HG03457 (cell line): ENCODE data around the gene PALM.
A peak's percentile ranks its signal among the peaks of the same experiment; 100 is the strongest.
"Not testable (repeated sequence)": the region's sequence is repeated elsewhere in the genome, so short reads cannot be mapped to it uniquely, and the experiment has no call there.

ENCODE experiments used
- ATAC-seq: cut with Tn5 transposase; IDR thresholded peaks from one replicate; pipeline ENCODE4 v1.9.1; 2021; ENCODE audit warnings: moderate number of reproducible peaks; ENCODE audit not compliant: unreplicated experiment

PALM gene, protein sequence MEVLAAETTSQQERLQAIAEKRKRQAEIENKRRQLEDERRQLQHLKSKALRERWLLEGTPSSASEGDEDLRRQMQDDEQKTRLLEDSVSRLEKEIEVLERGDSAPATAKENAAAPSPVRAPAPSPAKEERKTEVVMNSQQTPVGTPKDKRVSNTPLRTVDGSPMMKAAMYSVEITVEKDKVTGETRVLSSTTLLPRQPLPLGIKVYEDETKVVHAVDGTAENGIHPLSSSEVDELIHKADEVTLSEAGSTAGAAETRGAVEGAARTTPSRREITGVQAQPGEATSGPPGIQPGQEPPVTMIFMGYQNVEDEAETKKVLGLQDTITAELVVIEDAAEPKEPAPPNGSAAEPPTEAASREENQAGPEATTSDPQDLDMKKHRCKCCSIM

DNA sequence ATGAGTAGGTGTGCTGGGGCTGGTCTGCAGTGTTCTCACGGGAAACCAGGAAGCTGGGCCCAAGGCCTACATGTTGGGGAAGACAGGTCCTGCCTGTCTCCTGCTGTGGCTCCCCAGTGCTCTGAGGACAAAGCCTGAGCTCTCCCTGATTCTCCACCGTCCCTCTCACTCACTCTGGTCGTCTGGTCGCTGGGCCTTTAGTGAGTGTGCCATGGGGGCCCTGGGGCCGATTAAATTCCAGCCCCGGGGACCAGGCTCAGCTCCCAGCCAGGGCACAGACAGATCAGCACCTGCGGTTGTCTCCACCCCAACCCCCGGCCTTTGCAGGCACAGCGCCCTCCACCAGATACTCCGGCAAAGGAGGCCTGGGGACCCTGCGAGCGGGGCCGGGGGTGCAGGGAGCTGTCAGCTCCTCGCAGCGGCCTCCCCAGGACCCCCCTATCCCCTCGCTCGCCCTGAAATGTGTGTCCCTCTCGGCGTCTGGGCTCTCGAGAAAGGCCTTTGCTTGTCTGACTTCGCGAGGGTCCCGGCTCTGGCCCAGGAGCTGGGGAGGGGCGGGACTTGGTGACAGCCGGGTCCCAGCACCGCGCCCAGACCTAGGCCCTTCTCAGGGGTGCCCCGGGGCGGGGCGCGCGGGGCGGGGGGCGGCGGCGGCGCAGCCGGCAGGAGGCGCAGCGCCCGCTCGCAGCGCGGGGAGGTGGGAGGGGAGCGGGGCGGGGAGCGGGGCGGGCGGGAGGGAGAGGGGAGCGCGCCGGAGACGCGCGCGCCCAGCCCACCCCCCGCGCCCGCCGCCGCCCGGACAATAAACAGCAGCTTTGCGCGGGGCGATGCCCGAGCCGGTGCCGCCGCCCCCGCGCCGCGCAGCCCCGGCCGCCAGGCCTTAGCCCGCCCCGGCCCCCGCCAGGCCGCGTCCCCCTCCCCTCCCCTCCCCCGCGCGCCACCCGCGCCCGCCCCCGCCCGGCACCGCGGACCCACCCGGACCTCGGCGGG is at the start of gene PALM:
Gene PALM (plus strand): TSS at position 782 of the 990 bp plus-strand sequence. CDS start 212 bp downstream, outside the sequence.
- ATAC-seq, result no peak

DNA sequence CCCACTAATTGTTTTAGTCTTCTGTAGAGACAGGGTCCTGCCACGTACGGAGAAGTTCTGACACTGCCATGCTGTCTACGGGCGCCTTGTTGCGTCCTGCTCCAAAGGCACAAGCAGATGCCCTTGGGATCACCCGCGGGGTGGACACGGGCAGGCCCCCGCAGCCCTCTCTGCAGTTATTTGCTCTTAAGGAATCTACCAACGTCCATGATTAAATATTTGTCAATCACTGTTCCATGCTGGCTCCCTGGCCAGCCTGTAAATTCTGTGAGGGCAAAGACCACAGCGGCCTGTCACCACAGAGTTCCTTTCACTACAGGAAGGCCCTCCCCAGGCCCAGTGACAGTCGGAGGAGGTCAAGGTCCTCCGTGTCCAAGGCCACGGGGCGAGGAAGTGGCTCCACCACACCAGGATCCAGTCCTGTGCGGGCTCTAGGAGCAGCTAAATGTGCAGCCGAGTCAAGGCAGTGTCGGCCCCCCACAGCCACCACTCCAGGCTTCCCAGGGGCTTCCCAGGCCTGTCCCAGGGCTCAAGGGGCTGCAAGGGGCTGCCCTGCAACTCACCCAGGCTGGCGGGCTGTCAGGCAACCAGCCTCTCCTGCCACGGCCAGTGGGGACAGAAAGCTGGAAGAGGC is 47.8 kb upstream of the PALM start:
- ATAC-seq, result no peak

DNA sequence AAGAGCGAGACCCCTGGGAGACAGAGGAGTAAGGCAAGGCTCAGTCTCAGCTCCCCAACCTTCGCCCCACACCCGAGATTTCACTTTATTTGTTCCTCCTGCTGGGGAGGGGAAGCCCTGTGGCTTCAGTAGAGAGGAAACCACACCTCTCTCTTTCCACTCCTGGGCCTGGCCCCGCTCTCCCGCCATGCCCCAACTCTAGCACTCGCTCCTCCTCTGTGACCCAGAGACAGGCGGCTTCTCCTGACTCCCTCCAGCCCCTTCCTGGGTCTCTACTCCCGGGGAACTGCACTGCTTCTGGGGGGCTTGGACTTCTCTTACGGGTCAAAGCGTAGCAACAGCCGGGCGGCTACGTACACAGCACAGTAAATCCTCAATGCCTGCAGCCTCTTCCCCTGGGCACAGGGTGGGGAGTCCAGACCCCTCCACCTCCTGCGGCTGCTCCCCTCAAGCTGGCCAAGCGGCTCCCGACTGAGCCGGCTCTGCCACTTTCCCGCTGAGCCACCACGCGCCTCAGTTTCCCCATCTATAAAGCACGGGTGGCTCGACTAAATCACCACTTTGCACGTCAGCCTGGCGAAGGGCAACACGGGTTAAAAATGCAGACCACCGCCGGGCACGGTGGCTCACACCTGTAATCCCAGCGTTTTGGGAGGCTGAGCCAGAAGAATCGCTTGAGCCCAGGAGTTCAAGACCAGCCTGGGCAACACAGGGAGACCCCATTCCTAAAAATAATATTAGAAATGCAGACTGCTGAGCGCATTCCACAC is 47.1 kb upstream of the PALM start:
- ATAC-seq, result no peak

DNA sequence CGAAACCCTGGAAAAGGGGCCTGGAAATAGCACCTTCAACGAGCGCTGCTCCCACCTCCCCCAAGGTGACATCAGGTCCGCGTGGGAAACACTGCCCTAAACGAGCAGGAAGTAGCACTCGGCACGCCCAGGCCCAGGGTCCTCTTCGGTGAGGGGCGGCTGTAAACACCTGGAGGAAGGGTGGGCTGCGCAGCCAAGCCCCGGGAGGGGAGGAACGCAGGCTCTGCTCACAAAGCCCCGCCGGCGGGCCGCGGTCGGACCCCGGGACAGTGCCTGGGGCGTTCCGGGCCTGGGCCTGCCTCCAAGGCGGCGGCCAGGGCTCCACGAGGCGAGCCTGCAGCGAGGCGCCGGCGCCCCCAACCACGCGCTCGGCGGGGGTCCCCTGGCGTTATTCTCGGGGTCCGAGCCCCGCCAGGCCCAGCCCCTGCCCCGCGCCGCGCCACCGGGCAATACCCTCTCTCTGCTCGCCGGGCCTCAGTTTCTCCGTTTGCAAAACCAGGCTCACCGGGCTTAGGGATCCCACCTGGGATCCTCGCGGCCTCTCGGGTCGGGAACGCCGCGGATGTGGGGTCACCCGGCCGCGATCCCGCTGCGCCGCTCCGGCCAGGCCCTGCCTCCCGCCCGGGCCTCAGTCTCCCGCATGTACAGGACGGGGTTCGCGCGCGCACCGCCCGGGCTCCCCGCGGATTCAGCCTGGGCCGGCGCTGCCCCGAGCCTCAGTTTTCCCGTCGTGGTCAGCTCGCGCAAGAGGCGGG is 46.4 kb upstream of the PALM start:
- ATAC-seq, result no peak

DNA sequence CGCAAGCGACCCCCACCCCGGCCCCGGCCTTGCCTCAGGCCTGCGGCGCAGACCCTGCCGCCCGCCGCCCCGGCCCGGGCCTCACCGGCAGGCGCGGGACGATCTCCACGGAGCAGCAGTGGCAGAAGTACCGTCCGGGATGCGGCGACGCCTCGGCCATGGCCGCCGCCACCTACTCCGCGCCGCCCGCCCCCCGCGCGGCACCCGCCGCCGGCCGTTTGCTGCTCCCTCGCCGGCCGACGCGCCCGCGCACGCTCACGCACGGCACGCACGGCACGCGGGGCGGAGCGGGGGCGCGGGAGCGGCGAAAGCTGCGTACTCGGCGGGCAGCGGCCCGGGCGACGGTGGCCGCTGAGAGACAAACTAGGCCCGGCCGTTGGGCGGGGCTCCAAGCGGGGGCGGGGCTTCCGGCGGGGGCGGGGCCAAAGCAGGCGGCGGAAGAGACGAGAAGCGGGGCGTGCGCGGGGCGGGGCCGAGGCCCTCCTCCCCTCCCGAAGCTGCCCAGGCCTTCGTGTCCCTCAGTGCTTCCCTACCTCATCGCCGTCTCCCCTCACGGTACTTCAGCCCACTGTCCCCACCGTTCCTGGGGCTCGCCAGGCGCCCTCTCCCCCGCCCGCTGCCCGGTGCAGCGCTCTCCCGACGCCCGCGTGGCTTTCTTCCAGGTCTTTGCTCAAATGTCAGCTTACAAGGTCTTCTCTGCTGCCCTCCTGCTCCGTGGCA is 45.6 kb upstream of the PALM start, which contains the start of gene RNF126:
Gene RNF126 (minus strand): TSS at position 253 of the 720 bp plus-strand sequence. CDS start 93 bp downstream, at position 160.
- peak; percentile 47 for ATAC-seq

DNA sequence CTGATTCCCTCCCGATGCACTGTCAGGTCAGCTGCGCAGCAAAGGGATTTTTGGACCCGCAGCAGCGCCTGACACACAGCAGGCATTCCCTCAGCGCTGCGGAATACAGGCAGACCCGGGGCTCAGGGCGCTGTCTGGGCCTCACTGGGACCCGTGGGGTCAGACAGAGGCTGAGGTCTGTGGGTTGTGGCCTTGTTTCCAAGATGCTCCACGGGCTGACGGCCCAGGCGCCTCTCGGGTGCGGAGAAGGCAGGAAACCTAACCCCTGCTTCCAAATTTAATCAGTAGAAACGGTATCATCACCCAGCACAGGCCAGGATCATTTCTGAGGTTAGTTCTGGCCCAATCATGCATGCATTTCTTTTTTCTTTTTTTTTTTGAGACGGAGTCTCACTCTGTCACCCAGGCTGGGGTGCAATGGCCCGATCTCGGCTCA is 45.0 kb upstream of the PALM start:
- no peak for ATAC-seq

DNA sequence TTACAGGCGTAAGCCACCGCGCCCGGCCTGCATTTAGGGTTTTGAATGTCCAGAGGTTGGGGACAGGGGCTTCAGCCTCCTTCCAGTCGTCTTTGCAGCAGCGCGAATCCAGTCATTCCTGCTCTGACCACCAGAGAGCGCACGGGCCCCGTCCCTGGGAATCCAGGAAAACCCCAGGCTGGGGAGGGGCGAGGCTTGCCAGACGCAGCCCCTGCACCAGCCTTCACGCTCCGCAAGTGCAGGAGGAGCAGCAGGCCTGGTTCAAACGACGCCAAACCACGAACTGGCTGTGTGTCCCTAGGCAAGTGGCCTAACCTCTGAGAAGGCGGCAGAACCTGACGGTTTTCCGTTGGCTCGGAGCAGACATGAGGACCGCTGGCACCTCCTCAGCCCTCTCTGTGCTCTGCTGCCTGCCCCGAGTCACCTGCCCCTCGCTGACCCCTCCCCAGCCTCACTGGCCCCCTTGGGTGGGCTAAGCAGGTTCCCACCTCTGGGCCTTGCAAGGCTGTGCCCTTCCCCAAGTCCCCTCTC is 43.8 kb upstream of the PALM start:
- ATAC-seq, result no peak

DNA sequence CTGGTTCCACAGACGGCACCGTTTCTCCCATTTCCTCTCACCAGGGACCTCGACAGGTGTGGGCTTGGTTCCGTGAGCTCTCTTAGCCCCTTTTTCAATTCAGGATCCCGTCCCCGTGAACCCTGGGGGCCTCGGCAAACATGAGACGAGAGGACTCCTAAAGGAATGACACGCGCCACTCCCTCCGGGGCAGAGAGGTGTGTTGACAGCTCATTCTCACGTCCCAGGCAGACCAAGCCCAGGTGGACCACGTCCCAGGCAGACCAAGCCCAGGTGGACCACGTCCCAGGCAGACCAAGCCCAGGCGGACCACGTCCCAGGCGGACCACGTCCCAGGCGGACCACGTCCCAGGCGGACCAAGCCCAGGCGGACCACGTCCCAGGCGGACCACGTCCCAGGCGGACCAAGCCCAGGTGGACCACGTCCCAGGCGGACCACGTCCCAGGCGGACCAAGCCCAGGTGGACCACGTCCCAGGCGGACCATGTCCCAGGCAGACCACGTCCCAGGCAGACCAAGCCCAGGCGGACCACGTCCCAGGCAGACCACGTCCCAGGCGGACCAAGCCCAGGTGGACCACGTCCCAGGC is 41.7 kb upstream of the PALM start:
- not testable (repeated sequence) for ATAC-seq

DNA sequence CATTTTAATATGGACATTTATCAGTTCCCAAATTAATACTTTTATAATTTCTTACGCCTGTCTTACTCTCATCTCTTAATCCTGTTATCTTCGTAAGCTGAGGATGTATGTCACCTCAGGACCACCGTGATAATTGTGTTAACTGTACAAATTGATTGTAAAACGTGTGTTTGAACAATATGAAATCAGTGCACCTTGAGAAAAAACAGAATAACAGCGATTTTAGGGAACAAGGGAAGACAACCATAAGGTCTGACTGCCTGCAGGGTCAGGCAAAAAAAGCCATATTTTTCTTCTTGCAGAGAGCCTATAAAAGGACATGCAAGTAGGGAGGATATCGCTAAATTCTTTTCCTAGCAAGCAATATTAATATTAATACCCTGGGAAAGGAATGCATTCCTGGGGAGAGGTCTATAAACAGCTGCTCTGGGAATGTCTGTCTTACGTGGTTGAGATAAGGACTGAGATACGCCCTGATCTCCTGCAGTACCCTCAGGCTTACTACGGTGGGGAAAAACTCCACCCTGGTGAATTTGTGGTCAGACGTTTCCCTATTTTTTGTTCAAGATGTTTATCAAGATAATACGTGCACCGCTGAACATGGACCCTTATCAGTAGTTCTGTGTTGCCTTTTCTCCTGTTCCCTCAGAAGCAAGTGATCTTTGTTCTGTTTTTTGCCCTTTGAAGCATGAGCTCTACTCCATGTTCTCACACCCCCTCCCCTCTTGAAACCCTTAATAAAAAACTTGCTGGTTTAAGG is 39.9 kb upstream of the PALM start:
- ATAC-seq, result not testable (repeated sequence)

DNA sequence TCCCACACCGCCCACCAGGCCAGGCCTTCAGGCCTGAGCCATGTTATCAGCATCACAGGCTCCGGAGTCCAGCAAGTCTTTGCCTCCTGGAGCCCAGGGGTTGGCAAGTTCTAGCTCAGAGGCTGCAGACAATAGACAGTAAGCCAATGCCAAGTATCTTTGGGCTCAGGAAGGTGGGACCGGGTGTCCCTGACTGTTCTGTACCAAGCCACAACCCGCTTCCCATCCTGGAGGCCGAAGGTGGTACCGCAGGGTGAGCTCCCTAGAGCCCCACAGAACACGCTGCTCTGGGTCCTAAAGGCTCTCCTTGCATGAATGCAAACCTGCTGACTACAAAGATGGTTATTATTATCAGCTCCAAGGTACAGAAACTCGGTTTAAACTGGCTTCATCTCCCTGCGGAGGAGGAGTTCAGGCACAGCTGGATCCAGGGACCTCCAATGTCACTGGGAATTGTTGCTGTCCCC is 38.1 kb upstream of the PALM start:
- no peak for ATAC-seq

DNA sequence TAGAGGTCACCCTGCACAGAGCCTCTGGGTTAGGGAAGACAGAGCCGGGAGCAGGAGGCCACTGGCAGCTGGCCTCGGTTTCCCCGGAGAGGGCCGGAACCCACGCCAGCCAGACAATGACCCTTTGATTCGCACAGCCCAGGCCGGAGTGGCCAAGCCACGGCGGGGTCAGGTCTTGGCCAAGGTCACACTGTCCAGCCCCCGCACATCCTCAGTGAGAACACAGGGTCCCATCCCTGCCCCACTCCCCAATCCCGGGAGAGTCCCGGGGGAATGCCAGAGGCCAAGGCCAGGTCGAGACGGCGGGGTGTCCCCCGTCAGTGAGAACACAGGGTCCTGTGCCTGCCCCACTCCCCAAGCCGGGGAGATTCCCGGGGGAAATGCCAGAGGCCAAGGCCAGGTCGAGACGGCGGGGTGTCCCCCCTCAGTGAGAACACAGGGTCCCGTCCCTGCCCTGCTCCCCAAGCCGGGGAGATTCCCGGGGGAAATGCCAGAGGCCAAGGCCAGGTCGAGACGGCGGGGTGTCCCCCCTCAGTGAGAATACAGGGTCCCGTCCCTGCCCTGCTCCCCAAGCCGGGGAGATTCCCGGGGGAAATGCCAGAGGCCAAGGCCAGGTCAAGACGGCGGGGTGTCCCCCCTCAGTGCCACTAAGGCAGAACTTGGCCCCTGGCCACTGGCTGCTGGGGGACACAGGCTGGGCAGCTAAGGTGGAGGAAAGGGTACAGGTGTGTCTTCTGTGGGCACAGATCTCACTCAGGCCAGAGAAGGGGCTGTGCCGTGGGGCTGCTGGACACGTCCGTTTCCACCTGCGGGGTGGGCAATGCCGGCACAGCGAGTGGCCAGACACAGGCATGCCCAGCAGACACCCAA is 34.2 kb upstream of the PALM start:
- no peak for ATAC-seq

DNA sequence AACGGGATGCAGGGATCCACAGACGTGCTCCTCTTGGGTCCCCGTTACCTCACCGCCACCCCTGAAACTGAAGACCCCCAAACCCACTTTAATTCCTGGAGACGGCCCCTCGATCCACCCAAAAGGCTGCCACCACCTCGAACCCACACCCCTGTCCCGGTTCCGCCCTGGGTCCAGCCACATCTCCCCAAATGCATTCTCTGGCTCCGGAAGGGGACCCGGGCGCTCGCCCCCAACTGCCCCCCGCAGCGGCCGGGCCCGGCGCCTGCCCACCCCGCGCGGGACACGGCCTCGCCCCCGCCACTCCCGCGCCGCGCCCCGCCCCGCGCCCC is 32.8 kb upstream of the PALM start:
- ATAC-seq, result no peak

DNA sequence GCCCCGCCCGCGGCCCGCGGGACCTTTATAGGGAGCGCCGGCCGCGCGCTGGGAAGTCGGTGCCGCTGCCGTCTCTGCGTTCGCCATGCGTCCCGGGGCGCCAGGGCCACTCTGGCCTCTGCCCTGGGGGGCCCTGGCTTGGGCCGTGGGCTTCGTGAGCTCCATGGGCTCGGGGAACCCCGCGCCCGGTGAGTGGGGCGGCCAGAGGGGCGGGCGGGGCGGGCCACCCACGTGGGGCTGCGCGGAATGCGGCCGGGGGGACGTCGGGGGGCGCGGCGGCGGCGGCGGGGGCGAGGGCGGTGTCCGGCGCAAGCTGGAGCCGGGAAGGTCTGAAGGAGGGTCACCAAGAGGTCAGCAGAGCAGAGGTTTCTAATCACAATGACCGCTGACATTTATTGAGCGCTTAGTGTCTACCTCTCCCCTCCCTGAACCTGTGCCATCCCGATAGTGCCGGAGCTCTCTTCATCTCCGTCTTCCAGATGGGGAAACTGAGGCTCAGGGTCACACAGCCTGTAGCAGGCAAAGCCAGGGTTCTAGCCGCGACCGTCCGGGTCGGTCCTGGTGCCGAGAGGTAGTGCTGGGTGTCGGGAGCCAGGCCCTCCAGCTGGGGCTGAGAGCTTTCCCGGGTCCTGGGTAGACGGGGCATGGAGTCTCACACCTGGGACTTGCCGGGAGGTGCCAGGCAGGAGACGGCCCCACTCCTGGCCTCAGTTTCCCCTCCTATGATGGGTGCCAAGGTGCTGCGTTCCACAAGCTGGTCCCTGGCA is 32.2 kb upstream of the PALM start, which contains the start of gene FSTL3:
Gene FSTL3 (plus strand): TSS at position 54 of the 767 bp plus-strand sequence. CDS start 32 bp downstream, at position 86.
- ATAC-seq, result no peak

DNA sequence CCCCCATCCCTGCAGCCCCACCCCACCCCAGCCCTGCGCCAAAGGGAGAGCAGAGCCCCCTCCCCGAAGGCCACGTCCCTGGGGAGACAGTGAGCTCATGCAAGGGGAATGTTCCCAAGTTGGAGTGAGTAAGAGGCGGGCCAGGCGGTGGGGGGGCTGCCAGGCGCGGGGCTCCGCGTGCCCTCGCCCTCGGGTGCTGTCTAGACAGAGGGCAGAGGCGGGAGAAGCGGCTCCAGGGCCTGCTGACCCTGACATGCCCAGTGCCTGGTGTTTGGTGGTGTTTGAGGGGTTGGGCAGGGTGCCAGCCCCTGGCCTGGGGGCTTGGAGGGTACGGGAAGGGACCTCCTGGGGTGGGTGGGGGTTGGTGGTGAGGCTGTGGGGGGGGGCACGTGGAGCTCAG is 31.5 kb upstream of the PALM start:
- ATAC-seq, result no peak

DNA sequence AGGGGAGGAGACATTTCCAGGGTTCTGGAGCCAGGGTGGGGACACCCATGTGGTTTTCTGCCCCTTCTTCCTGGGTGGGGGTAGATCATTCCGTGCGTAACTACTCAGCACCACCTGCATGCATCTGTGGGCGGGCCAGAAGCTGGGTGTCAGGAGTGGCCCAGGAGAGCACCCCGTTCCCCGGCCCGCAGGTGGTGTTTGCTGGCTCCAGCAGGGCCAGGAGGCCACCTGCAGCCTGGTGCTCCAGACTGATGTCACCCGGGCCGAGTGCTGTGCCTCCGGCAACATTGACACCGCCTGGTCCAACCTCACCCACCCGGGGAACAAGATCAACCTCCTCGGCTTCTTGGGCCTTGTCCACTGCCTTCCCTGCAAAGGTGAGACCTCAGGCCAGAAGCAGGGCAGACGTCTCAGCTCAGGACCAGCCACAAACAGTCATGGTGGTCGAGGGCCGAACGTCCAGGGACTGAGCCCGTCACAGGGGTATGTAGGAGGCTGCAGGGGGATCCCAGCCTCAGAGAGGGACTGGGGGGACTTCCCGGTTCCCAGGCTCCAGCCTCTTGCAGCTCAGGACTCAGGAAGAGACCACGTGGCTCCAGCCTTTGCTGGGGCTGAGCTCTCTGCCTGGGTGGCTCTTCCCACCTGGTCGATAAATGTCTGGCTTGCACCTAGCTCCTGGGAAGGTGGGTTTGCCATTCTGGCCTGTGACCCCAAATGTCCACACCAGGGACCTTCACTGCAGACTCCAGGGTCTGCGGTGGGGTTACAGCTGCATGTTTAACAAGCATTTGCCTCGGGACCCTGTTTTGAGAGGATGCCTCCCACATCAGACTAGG is 30.9 kb upstream of the PALM start:
- no peak for ATAC-seq
